ENCODE data around the gene SHISAL1.

SHISAL1 gene

GRCh38 chr22:44276041-44276440 is 36.7 kb downstream of the SHISAL1 start:
- no peak for DNase-seq

GRCh38 chr22:44275631-44275995 is 37.1 kb downstream of the SHISAL1 start:
- no peak for DNase-seq

- DNase-seq = no peak
Observed at GRCh38 chr22:44274918-44275630, 37.7 kb downstream of the SHISAL1 start.

- DNase-seq = no peak
Observed at GRCh38 chr22:44273175-44273574, 39.6 kb downstream of the SHISAL1 start.

GRCh38 chr22:44272401-44272771 is 40.4 kb downstream of the SHISAL1 start:
- no peak for DNase-seq

GRCh38 chr22:44271732-44272400 is 40.9 kb downstream of the SHISAL1 start:
- DNase-seq = no peak

GRCh38 chr22:44271010-44271500 is 41.7 kb downstream of the SHISAL1 start:
- no peak for DNase-seq

- no peak for DNase-seq
Observed at GRCh38 chr22:44270556-44270880, 42.2 kb downstream of the SHISAL1 start.

- DNase-seq = no peak
Observed at GRCh38 chr22:44269757-44270555, 42.8 kb downstream of the SHISAL1 start.

- no peak for DNase-seq
Observed at GRCh38 chr22:44269117-44269498, 43.6 kb downstream of the SHISAL1 start.

- DNase-seq = no peak
Observed at GRCh38 chr22:44268431-44269116, 44.2 kb downstream of the SHISAL1 start.

GRCh38 chr22:44267856-44268255 is 44.9 kb downstream of the SHISAL1 start:
- DNase-seq = no peak

- DNase-seq = no peak
Observed at GRCh38 chr22:44266796-44267760, 45.7 kb downstream of the SHISAL1 start.

GRCh38 chr22:44263547-44263946 is 49.2 kb downstream of the SHISAL1 start:
- DNase-seq = no peak

GRCh38 chr22:44261861-44262595 is 50.7 kb downstream of the SHISAL1 start:
- DNase-seq = no peak

GRCh38 chr22:44261164-44261860 is 51.4 kb downstream of the SHISAL1 start:
- no peak for DNase-seq

- no peak for DNase-seq
Observed at GRCh38 chr22:44260216-44261035, 52.3 kb downstream of the SHISAL1 start.

GRCh38 chr22:44259366-44260215 is 53.2 kb downstream of the SHISAL1 start:
- no peak for DNase-seq
